ENCODE results near the gene ASTN1. TPM values are rescaled to one million over a fixed set of nuclear protein-coding genes. Genes with fewer than 3 reads are reported as not detected.

ASTN1 gene
- total RNA-seq, 1 experiment from 2014 or later, result 0.42 TPM

DNA sequence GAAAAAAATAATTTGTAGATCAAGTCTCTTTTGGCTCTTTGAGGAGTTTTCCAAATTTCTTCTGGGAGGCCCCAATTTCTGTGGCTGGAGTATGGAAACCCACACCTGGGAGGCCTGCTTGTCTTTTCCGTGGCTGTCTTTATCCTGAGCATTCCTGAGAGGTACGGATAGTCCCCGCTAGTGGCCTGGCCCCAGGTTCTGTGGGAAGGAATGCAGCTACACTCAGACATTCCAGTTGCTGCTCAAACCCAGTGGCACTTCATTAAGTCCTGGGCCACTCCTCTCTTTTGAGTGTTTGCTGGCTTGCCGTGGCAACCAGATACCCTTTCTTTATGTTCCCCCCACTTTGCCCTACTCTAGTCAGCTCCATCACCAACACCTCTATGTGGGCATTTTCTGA lies 310.4 kb downstream of the ASTN1 start:
- BruUV-seq (replicated peaks), result no TSS peak
- POLR2A ChIA-PET, result no interaction called here
- H3K9me2 ChIP-seq (ENCODE audit: insufficient read depth), result no peaks in the 10 kb centered on the region

DNA sequence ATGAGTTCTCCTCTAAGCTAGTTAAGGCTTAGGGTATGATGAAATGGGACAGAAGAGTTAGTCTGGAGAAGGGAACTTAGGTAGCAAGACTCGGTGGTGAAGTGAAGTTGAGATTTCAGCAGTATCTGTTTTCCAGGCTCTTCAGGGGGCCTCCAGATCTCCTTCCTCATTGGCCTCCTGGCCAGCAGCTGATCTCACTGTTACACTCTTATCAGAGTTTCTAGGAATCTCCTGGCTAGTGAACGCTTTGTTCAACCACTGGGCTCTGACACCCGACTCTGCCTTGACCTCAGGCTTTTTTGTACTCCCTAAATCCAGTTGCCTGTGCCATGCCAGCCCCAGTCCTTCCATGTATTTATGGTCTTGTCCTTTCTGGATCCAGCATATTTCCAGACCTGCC lies 311.0 kb downstream of the ASTN1 start:
- no peak overlapping the region for H2AFZ ChIP-seq (ENCODE audit: low read depth, low read length, poor library complexity, severe bottlenecking)
- no peaks in the 10 kb centered on the region for H3K36me3 ChIP-seq (ENCODE audit: control insufficient read depth in 1 of 2, insufficient read depth in 2 of 2, low read length in 2 of 2)
- no peaks in the 10 kb centered on the region for H3K9me2 ChIP-seq (ENCODE audit: insufficient read depth)
- CTCF ChIA-PET, result no interaction called here
- H3K79me2 ChIP-seq (ENCODE audit: insufficient read depth, low read length), result no peaks in the 10 kb centered on the region
- TF ChIP-seq, protein P1, sequence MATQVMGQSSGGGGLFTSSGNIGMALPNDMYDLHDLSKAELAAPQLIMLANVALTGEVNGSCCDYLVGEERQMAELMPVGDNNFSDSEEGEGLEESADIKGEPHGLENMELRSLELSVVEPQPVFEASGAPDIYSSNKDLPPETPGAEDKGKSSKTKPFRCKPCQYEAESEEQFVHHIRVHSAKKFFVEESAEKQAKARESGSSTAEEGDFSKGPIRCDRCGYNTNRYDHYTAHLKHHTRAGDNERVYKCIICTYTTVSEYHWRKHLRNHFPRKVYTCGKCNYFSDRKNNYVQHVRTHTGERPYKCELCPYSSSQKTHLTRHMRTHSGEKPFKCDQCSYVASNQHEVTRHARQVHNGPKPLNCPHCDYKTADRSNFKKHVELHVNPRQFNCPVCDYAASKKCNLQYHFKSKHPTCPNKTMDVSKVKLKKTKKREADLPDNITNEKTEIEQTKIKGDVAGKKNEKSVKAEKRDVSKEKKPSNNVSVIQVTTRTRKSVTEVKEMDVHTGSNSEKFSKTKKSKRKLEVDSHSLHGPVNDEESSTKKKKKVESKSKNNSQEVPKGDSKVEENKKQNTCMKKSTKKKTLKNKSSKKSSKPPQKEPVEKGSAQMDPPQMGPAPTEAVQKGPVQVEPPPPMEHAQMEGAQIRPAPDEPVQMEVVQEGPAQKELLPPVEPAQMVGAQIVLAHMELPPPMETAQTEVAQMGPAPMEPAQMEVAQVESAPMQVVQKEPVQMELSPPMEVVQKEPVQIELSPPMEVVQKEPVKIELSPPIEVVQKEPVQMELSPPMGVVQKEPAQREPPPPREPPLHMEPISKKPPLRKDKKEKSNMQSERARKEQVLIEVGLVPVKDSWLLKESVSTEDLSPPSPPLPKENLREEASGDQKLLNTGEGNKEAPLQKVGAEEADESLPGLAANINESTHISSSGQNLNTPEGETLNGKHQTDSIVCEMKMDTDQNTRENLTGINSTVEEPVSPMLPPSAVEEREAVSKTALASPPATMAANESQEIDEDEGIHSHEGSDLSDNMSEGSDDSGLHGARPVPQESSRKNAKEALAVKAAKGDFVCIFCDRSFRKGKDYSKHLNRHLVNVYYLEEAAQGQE (IDR thresholded peaks at IDR 0.05; ENCODE audit: low read depth), result no peak
- TF ChIP-seq SIN3A (IDR thresholded peaks at IDR 0.05; ENCODE audit: low read depth) (no peak), CEBPB (IDR thresholded peaks at IDR 0.05; ENCODE audit: low read depth) (no peak), SRF (IDR thresholded peaks at IDR 0.05; ENCODE audit: low read depth) (no peak), EZH2 (IDR thresholded peaks at IDR 0.05) (no peak), CBX3 (IDR thresholded peaks at IDR 0.05; ENCODE audit: low read depth) (no peak), EZH2phosphoT487 (IDR thresholded peaks at IDR 0.05; ENCODE audit: borderline replicate concordance) (no peak), SP1 (IDR thresholded peaks at IDR 0.05; ENCODE audit: low read depth) (no peak), POLR2AphosphoS5 (IDR thresholded peaks at IDR 0.05; ENCODE audit: low read depth, low read length) (no peak)
- TF ChIP-seq, protein P2, sequence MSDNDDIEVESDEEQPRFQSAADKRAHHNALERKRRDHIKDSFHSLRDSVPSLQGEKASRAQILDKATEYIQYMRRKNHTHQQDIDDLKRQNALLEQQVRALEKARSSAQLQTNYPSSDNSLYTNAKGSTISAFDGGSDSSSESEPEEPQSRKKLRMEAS (IDR thresholded peaks at IDR 0.05), result no peak
- TF ChIP-seq, protein P3, sequence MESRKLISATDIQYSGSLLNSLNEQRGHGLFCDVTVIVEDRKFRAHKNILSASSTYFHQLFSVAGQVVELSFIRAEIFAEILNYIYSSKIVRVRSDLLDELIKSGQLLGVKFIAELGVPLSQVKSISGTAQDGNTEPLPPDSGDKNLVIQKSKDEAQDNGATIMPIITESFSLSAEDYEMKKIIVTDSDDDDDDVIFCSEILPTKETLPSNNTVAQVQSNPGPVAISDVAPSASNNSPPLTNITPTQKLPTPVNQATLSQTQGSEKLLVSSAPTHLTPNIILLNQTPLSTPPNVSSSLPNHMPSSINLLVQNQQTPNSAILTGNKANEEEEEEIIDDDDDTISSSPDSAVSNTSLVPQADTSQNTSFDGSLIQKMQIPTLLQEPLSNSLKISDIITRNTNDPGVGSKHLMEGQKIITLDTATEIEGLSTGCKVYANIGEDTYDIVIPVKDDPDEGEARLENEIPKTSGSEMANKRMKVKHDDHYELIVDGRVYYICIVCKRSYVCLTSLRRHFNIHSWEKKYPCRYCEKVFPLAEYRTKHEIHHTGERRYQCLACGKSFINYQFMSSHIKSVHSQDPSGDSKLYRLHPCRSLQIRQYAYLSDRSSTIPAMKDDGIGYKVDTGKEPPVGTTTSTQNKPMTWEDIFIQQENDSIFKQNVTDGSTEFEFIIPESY (IDR thresholded peaks at IDR 0.05; ENCODE audit: extremely low read depth, insufficient replicate concordance, low read length), result no peak
- H3K9ac ChIP-seq (ENCODE audit: low read length), result no peak overlapping the region
- H3K4me3 ChIP-seq (replicated peaks in 1 of 2; ENCODE audit: low read depth in 1 of 2, low read length in 2 of 2), result no peak overlapping the region
- H3K4me2 ChIP-seq (ENCODE audit: low read length), result no peak overlapping the region
- peaks cover 11% of the 10 kb centered on the region; the same call in 1 of the 2 replicates for H3K27me3 ChIP-seq (ENCODE audit: insufficient read depth, low read length)
- no peak for DNase-seq (ENCODE audit: low read depth, low spot score)
- no peaks in the 10 kb centered on the region for H3K9me3 ChIP-seq (ENCODE audit: control insufficient read depth in 1 of 2, insufficient read depth in 1 of 2, low read depth in 1 of 2, low read length in 2 of 2)
- intact Hi-C loops (cut with micrococcal nuclease), result no loop called here
- BruUV-seq (replicated peaks), result no TSS peak
- POLR2A ChIA-PET, result no interaction called here
- no peak for ATAC-seq
- RAD21 ChIA-PET (ENCODE audit: low non-redundant PET in 1 of 2, low total read pairs in 2 of 2, uncharacterized antibody in 2 of 2, unreplicated experiment in 2 of 2), result no interaction called here
- no peaks in the 10 kb centered on the region for H4K20me1 ChIP-seq (ENCODE audit: insufficient read depth)
- H3K4me1 ChIP-seq (ENCODE audit: control insufficient read depth in 1 of 2, insufficient read depth in 2 of 2, low read length in 2 of 2), result no peaks in the 10 kb centered on the region
- H3K27ac ChIP-seq (ENCODE audit: low read depth, low read length), result no peak overlapping the region

More for the DNA sequence above, 310.4 kb downstream of the ASTN1 start:
- Histone ChIP-seq H3K4me1 (ENCODE audit: control insufficient read depth in 1 of 2, insufficient read depth in 2 of 2, low read length in 2 of 2) (no peaks in the 10 kb centered on the region), H2AFZ (ENCODE audit: low read depth, low read length, poor library complexity, severe bottlenecking) (no peak overlapping the region), H3K27me3 (ENCODE audit: insufficient read depth, low read length) (peaks cover 11% of the 10 kb centered on the region; the same call in 1 of the 2 replicates), H4K20me1 (ENCODE audit: insufficient read depth) (no peaks in the 10 kb centered on the region), H3K9me3 (ENCODE audit: control insufficient read depth in 1 of 2, insufficient read depth in 1 of 2, low read depth in 1 of 2, low read length in 2 of 2) (no peaks in the 10 kb centered on the region), H3K36me3 (ENCODE audit: control insufficient read depth in 1 of 2, insufficient read depth in 2 of 2, low read length in 2 of 2) (no peaks in the 10 kb centered on the region), H3K79me2 (ENCODE audit: insufficient read depth, low read length) (no peaks in the 10 kb centered on the region), H3K4me2 (ENCODE audit: low read length) (no peak overlapping the region), H3K27ac (ENCODE audit: low read depth, low read length) (no peak overlapping the region), H3K9ac (ENCODE audit: low read length) (no peak overlapping the region), H3K4me3 (replicated peaks in 1 of 2; ENCODE audit: low read depth in 1 of 2, low read length in 2 of 2) (no peak overlapping the region)
- no peak for TF ChIP-seq FOSL1 (IDR thresholded peaks at IDR 0.05; ENCODE audit: low read depth)
- intact Hi-C loops (cut with micrococcal nuclease), result no loop called here
- no peak for ATAC-seq
- ChIA-PET RAD21 (ENCODE audit: low non-redundant PET in 1 of 2, low total read pairs in 2 of 2, uncharacterized antibody in 2 of 2, unreplicated experiment in 2 of 2) (no interaction called here), CTCF (no interaction called here)
- DNase-seq (ENCODE audit: low read depth, low spot score), result no peak

All from HCT116 (cell line).